ENCODE measurements around the gene NCAM1.

The NCAM1 gene

DNA sequence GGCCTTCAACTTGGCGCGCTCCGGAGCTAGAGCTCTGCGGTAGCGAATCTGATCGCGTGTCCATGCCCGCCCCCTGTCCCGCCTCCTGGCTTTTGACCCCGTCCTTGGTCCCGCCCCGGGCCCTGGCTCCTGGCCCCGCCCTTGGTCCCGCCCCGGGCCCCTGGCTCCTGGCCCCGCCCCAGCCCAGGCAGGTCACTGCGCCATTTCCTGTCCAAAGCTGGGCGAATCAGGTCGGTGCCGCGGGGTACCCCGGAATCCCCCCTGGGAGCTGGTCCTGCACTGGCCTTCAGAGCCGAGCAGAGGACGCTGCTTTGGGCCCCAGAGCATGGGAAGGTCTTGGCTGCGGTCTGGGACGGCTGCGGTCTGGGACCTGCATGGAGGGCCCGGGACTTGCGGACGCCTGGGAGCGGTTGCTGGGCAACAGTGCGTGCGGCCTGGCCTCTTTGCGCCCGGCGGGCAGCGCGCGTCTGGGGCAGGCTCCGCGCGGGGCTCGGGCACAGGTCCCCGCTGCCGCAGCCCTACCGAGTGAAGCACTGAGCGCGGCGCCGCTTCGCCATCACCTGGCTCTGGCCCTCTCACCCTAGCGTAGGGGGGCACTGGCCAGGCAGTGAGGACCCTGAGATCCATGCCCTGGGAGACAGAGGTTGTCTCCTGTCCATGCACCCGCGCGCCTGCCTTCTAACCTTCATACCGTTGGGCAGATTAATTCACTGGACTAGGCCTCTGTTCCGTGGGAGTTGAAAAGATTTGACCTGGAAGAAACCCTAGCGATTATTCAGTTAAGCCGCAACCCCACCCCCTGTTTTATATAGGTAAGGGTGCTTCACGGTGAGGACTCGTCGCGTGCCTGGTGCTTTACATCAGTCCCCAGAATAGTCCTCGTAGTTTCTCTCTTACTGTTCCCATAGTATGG lies 353.4 kb downstream of the NCAM1 start, which contains the start of gene TTC12:
Gene TTC12 (plus strand): TSS at position 195 of the 913 bp plus-strand sequence. CDS start 1,675 bp downstream, outside the sequence.
- DNase-seq (ENCODE audit: low spot score): peak; percentile 95

DNA sequence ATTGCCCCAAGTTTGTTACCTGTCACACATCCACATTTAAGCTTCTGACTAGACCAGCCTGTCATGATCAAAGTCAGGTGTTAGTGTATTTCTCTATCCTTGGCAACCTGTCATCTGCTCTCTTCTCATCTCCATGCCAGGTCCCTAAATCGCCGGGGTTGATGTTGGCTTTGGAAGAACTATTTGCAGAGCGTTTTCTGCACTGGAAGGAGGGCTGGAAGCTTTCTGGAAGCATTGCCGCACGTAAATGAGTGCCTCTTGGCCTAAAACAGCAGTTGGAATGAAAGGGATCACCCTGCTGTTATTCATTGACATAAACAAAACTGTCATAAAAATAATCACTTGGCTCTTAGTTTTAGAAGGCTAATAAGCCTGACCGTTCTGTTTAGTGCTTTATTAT lies 354.6 kb downstream of the NCAM1 start:
- no peak for DNase-seq (ENCODE audit: low spot score)

GRCh38 chr11:113316256-113316655 lies 355.0 kb downstream of the NCAM1 start:
- no peak for DNase-seq (ENCODE audit: low spot score)

DNA sequence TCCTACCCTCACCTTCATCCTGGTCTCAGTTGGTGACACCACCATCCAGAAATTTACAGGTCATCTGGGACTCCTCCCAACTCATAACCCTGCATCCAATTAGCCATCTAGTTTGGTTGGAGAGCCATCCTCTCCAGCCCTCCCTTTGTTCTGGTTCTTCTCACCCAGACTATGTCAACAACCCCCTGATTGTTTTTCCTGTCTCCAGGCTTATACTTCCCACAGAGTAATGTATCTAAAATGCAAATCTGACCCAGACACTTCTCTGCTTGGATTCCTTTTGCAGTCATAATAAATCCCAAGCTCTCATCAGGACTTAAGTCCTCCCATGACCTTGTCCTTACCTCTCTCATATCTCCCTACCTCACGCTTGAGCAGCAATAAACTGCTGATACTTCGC lies 356.1 kb downstream of the NCAM1 start:
- DNase-seq (ENCODE audit: low spot score): no peak

- no peak for DNase-seq (ENCODE audit: low spot score)
These were observed 357.9 kb downstream of the NCAM1 start for GRCh38 chr11:113319085-113319484.

- DNase-seq (ENCODE audit: low spot score): no peak
These were observed 360.9 kb downstream of the NCAM1 start for GRCh38 chr11:113322158-113322557.

DNA sequence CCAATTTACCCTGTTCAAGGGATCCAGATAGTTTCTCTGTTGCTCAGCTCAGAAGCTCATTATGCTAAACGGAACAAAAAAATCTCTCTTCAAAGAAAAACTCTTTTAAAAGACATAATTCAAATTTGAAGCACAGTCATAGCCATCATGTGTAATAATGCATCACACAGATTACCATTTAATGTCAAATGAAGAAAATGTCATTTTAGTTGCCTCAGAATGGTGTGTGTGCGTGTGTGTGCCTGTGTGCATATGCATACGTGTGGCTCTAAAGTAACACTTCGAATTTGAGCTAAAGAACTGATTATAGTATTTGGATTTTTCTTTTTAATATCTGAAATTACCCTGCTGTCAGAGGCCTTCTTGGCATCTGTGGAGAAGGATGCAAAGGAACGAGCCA lies 363.0 kb downstream of the NCAM1 start:
- DNase-seq (ENCODE audit: low spot score): no peak
